Measurements from ENCODE around the gene CHCHD3. TPM values are rescaled to one million over a fixed set of nuclear protein-coding genes. Genes with fewer than 3 reads are reported as not detected.

CHCHD3 gene
- total RNA-seq, 4 donors from 2014 or later, result 33.9 to 37.2 (median 35.8) TPM

- Histone ChIP-seq H3K27ac (no peak overlapping the region), H3K36me3 (peaks cover 6% of the 10 kb centered on the region), H3K4me3 (no peak overlapping the region), H3K9me3 (no peaks in the 10 kb centered on the region), H3K4me1 (no peaks in the 10 kb centered on the region), H3K27me3 (no peaks in the 10 kb centered on the region)
- 91% methylated on average over 8 of the region's 8 CpGs for WGBS
- DNase-seq (ENCODE audit: low spot score in 2 of 2), result no peak
- TF ChIP-seq CTCF (IDR thresholded peaks at IDR 0.05) (no peak), EP300 (IDR thresholded peaks at IDR 0.05) (no peak), POLR2A (IDR thresholded peaks at IDR 0.05) (no peak)
Observed at GRCh38 chr7:132783824-132784223, 298.1 kb downstream of the CHCHD3 start.

- DNase-seq (ENCODE audit: low spot score in 2 of 2), result no peak
- TF ChIP-seq EP300 (IDR thresholded peaks at IDR 0.05) (no peak), CTCF (IDR thresholded peaks at IDR 0.05) (no peak), POLR2AphosphoS5 (IDR thresholded peaks at IDR 0.05) (no peak)
- WGBS, result 80% methylated on average over 11 of the region's 11 CpGs
- no peaks in the 10 kb centered on the region for H3K4me1 ChIP-seq
- peaks cover 6% of the 10 kb centered on the region for H3K36me3 ChIP-seq
- H3K27ac ChIP-seq, result no peak overlapping the region
- no peak overlapping the region for H3K4me3 ChIP-seq
- no peaks in the 10 kb centered on the region for H3K27me3 ChIP-seq
- no peaks in the 10 kb centered on the region for H3K9me3 ChIP-seq
Observed at GRCh38 chr7:132782777-132783640, 298.9 kb downstream of the CHCHD3 start.

- Histone ChIP-seq H3K9me3 (no peaks in the 10 kb centered on the region), H3K36me3 (peaks cover 6% of the 10 kb centered on the region), H3K4me1 (no peaks in the 10 kb centered on the region), H3K27me3 (no peaks in the 10 kb centered on the region), H3K27ac (no peak overlapping the region), H3K4me3 (no peak overlapping the region)
- no peak for DNase-seq (ENCODE audit: low spot score in 2 of 2)
- 93% methylated on average over 4 of the region's 4 CpGs for WGBS
- TF ChIP-seq POLR2A (IDR thresholded peaks at IDR 0.05) (no peak), CTCF (IDR thresholded peaks at IDR 0.05) (no peak), POLR2AphosphoS5 (IDR thresholded peaks at IDR 0.05) (no peak)
Observed at GRCh38 chr7:132780822-132781221, 301.1 kb downstream of the CHCHD3 start.

GRCh38 chr7:132779164-132779563 is 302.7 kb downstream of the CHCHD3 start:
- Histone ChIP-seq H3K4me1 (no peaks in the 10 kb centered on the region), H3K9me3 (no peaks in the 10 kb centered on the region), H3K27ac (no peak overlapping the region), H3K4me3 (no peak overlapping the region), H3K36me3 (peaks cover 3% of the 10 kb centered on the region), H3K27me3 (no peaks in the 10 kb centered on the region)
- WGBS, result 43% methylated on average over 2 of the region's 2 CpGs
- TF ChIP-seq EP300 (IDR thresholded peaks at IDR 0.05) (no peak), POLR2AphosphoS5 (IDR thresholded peaks at IDR 0.05) (no peak), POLR2A (IDR thresholded peaks at IDR 0.05) (no peak)
- no peak for DNase-seq (ENCODE audit: low spot score in 2 of 2)

- no peaks in the 10 kb centered on the region for H3K4me1 ChIP-seq
- WGBS, result 78% methylated on average over 4 of the region's 4 CpGs
Observed at GRCh38 chr7:132778761-132779160, 303.1 kb downstream of the CHCHD3 start.

More at GRCh38 chr7:132778761-132779160, 303.1 kb downstream of the CHCHD3 start:
- no peak overlapping the region for H3K4me3 ChIP-seq
- H3K27ac ChIP-seq, result no peak overlapping the region
- DNase-seq (ENCODE audit: low spot score in 2 of 2), result no peak
- no peaks in the 10 kb centered on the region for H3K27me3 ChIP-seq
- H3K36me3 ChIP-seq, result peaks cover under 1% of the 10 kb centered on the region
- no peaks in the 10 kb centered on the region for H3K9me3 ChIP-seq
- TF ChIP-seq POLR2A (IDR thresholded peaks at IDR 0.05) (no peak), CTCF (IDR thresholded peaks at IDR 0.05) (no peak), EP300 (IDR thresholded peaks at IDR 0.05) (no peak), POLR2AphosphoS5 (IDR thresholded peaks at IDR 0.05) (no peak)
